Kasumi-1 (cell line): ENCODE measurements around the gene GPAM.
A peak's percentile ranks its signal among the peaks of the same experiment; 100 is the strongest.

Source experiments
- DNase-seq, 2 experiments: peaks; one replicate each; lab custom pipeline; 2025; lab: John Stamatoyannopoulos, UW

The GPAM gene

DNA sequence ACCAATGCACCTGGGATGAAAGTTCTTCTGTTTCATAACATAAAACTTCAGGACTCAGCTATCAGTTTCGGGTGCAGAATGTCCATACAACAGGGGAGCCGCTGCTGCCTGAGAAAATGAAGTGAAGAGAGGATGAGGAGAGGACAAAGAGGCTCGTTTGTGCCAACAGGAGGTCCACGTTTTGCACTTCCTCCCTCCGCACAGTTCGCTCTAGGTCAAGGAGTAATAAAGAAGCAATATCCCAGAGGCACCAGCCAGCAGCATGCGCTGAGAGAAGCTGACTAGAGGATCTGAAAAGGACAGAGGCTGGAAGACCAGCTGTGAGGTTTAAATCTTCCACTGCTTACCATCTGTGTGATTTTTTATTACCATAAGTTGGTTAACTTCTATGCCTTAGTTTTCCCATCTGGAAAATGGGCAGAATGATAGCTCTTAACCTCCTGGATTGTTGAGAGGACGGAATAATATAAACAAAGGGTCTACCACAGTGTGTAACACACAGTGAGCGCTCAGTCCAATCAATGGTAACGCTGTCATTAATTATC, 709 bp downstream of the GPAM start:
- DNase-seq = no peak

DNA sequence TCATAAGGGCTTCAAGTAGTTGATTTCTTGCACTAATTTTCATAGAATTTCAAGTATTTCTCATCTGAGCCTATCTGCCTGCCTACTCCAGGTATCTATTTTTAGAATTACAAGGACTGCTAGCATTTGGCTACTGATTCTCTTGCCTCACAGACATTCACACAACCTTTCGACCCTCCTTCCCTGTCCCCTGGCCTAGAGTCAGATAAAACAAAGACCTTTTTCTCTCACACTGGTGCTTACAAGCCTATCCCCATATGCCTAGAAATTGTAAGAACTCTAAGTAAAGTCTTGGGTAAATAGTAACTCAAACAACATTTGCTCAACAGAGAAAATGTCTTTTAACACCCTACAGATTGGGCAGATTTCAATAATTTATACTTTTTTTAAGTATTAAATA, 6.3 kb downstream of the GPAM start:
- no peak for DNase-seq

DNA sequence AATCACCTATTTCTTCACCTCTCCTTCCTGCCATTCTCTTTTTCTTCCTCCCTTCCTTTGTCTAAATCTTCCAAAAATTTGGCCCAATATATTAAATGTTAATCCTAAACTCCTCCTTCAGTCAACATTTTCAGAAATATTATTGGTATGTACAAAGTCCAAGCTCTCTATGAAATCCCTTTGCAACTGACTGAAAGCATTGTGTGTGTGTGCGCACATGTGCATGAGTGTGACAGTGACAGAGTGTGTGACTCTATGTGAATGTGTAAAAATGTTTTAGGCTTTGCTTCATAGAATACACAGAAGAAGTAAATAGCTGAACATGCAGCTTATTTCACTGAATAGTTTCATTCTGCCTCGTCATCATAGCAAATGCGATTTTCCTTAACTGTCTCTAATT, 7.0 kb downstream of the GPAM start:
- DNase-seq = no peak

DNA sequence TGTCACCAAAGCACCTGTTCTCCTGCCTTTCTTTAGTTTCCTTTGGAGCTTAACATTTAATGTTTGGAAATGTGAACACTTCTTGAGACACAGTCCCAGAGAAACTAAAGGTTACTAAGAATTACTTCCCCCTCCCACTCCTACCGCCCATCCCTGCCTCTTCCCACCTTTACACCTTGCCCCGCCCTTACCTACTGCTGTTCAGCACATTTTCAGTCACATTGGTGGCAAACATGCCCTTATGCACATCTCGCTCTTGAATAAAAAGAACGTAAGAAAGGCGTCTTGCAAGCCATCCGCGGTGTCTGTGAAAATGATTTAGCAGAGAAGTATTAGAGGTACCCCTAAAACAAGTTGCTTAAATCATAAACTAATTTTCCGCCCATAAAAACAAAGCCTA, 8.2 kb downstream of the GPAM start:
- DNase-seq = no peak

DNA sequence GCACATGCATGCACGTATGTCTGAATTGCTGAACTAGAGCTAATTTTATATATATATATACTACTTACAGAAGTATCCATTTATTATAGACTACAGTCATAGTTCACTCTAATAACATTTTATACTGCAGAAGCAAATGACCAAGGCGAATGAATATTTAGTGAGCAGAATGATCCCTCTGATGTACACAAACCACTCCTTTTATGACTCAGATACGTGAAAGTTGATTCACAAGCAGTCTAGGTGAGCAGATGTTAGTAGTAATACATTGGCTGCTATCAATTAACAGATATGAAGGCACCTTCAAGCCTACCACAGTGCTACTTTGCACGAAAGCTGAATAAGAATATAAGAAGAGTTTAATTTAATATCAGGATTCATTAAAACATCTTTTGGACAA, 10.4 kb downstream of the GPAM start:
- no peak for DNase-seq

DNA sequence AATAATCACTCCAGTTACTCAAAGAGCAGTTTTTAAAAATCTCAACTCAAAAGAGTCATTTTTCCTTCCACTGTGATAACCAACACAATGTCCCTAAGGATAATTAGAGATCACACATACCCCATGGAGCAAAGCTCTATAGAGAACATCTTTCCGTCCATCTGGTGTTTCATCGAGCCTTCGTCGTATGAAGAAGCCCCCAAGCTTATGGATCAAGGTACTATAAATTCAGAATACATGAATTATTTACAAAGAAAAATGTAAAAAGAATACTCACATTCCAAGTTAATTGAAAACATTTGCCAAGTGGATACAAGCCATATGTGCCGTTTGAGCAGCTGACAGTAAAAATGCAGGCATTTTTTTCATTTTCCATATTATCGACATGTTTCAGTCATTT, 14.8 kb downstream of the GPAM start:
- no peak for DNase-seq

DNA sequence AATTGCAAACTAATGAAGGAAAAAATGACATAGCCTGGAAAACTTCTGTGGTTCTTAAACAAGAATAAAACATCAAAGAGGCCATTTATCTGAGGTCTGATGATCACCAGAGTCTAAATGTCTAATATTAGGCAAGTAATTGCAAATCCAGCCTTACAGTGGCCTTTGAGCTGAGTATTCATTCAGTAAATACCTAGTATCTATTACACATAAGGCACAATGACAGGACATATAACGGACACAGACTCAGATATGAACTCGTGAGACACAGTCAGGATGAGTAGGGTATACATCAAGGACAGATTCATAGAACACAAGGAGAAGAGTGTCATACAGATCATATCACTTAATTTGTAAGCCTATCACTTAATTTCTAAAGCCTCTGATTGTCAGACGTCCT, 16.8 kb downstream of the GPAM start:
- DNase-seq = no peak

DNA sequence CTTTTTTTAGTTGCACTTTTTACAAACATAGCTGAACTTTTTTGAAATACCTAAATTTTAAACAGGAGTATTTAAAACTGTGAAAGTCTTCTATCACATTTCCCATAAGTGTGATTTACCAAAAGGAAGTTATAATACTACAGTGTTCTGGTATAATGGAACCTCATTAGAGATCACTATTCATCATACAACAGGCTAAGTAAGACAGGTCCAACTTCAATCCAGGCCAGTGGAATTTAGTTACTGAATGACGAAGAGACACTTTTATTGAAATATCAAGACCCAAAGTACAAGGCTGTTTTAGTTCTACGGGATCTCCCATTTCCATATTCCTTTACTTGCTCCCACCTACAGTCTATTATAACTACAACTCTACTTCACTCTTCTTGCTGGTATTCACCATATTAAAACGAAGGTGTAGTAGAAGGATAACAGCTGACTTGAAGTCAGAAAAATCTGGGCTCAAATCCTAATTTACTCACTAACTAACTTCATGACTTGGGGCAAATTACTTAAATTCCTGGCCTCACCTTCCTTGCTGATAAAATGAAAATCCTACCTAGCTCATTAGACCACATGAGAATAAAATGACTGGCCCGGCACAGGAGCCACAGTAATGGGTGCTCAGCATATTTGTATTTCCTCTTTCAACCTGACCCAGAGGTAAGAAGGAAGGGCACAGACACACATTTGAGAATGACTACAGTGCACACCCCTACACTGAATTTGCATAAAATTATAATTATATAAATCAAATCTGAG, 21.6 kb downstream of the GPAM start:
- DNase-seq = no peak

DNA sequence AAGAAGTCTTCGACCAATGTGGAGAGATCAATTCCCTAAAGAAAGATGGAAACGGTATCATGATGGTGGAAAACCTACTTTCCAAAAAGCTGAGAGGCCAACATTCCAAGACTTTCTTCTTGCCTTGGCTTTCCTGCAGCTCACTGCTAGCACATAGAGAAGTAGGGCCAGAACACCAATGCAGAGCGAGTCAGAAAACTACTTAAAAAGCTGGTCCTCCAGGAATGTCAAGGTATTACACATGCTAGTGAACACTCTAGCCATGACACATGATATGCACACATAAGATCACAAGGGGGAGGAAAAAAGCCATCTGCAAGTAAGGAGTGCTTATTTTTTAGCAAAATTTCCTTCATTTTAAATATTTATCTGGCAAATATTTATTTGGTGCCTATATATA, 22.7 kb downstream of the GPAM start:
- DNase-seq = no peak

DNA sequence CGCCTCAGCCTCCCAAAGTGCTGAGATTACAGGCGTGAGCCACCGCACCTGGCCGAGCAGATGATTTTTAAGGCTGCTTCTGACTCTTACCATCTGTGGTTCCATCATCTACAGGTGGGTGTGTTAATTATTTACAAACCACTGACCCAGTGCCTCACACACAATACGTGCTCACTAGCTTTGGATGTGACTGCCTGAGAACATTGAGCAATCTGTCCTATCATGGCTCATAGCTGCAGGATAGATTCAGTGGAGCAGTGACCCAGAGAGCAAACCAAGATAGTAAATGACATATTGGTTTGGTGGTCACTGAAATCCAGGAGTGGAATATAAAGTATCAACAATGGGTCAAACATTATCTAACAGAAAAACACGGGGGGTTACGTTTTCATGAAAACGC, 24.1 kb downstream of the GPAM start:
- no peak for DNase-seq

DNA sequence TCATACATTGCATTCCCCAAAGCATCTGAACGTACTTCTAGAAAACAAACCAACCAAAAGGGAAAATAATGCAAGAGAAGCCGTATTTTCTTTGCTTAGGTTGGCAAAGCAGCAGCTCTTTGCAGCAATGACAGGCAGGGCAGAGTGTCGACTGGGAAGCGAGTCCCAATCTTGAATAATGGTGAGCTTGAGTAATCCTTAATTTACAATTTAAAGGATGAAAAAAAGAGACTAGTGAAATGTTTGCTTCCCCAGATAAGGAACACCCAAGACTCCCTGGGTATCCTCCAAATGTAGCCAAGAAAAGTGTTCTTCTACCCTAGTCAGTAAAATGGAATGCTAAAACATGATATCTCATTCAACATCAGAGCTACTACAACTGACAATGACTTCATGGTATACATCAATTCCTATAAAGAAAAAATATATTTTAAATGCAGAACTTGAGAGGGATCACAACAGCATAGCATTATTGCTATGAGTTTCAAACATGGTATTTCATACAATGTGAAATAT, 32.0 kb downstream of the GPAM start:
- DNase-seq = no peak

DNA sequence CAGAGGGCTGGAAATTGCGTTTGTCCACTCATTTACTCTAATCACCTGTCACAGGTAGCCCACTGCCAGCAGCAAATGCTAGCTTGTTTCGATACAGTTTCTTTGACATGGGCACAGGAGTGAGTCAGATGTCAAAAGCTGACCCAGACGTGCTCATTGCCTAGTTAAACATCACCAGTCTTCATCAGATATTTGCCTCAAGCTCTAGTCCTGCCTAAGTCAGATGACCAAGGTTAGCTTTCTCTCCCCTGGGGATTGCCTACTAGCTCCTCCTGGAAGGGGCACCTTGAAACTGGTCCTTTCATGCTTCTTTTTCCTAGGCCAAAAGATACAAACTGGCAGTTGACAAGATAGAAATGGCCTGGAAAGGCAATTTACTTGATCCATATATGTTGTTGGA, 35.2 kb downstream of the GPAM start:
- DNase-seq = no peak

DNA sequence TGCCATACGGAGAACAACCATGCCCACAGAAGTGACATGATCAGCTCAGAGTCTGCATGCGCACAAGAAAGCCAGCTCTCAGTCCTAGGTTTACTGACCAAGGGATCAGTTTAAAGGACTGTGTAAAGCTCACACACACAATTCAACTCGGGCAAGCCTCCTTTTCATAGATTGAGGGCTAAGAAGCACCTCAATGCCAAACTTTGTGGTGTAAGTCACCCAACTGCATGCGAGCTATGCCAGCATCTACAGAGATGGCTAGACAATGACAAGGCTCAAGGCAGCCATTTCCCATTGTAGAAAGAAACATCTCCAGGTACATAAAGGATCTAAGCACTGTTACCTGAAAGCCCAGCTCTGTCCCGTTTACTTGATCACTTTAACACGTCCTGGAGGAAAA, 36.8 kb downstream of the GPAM start:
- no peak for DNase-seq

DNA sequence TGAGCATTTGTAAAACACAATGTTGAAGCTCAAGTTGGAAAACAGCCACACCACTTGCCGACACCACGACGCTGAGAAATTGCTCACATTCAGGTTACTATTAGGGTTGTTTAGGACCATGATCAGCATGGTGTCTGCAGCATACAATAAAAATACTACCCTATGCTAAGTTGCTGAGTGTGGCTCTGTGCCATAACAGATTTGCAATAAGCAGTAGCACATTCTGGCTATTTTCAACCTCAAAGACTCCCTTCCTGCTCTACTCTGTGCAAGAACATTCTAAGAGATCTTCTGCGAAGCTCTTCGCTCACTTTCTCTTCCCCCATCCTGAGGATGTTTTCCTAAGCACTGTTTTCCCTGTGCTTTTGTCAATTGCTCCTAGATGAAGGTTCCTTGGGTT, 38.3 kb downstream of the GPAM start:
- DNase-seq = no peak

DNA sequence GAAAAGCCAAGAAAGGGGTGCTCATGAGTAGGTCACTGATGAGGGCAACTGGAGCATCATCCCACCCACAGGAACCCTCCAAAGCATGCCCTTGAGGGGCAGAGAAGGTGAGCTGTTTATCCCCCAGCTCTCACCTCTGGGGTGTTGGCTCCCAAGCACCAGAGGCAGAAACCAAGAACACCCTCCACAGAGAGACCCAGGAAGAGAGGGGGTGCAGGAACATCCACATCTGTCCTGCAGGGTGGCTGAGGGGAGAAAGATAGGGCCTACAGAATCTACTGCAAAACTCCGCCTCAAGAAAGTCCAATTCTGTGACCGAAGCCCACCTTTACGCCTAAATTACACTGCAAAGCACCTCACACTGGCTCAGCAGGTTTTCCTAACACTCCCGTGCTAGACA, 40.1 kb downstream of the GPAM start:
- no peak for DNase-seq

DNA sequence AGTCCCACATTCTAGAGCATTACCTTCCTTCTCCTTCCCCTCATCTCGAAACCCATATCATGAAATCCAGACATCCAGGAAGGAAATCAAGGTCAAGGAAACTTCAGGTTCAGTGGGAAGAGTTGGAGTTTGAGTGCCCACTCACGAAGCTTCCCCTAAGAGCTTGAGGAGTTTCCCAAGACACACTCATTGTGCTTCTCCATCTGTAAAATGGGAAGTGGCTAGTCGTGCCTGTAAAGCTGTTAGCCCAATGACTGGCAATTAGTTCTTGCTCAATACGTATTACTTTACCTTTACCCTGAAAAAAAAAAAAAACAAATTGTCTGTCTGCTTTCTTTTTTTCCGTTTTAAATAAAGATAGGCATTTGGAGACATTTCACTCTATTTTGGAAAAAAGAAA, 42.3 kb downstream of the GPAM start:
- DNase-seq = peak in 1 of 2 experiments; percentile 11

DNA sequence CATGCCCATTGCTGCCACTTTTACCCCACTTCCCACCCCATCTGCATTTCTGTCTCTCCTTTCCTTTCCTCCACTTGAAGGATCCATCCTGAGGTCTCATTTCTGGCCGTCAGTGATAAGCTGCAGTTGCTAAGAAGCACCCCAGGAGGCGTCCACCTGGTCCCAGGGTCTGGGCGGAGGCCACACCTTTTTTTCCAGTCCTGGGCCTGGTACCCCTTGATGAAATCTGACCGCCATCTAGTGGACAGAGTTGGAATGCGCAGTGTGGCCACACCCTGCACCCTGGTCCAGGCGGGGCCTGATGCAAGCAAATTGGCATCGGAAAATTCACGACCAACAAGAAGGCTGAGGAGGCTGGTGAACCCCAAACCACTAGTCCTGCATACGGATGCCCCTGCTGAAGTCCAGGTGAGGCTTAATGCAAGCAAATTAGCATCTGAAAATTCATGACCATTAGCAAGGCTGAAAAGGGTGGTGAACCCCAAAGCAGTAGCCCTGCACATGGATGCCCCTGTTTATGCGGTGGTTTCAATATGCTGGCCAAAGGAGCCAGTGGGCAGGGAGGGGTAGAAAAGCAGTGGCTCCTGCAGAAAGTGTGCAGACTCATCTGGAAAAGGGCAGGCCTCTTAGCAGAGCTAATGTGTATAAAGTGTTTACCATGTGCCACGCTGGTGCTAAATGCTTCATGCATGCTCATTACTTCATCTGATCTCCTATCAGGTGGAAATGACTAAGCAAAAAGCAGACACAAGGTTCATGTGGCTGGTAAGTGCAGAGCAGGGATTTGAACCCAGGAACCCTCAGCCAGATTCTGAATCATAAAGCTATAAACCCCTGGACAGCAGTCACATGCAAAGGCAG, 43.2 kb downstream of the GPAM start:
- peak; percentile 78 to 80 for DNase-seq

DNA sequence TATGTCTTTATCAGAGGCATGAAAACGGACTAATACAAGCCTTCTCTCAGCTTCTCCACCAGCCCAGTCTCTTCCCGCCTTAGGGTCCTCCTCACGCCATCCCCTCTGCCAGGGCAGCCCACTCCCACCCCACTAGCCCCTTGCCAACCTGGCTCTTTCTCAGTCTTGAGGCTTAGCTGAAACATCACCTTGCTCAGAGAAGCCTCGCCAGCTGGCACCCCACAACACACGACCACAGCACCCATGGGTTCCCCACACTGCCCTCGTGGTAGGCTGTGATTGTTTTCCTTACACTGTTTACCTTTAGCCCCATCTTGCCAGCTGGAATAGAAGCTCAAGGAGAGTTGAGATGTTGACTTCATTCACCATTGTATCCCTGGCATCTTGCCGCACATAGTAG, 44.4 kb downstream of the GPAM start:
- DNase-seq = no peak

DNA sequence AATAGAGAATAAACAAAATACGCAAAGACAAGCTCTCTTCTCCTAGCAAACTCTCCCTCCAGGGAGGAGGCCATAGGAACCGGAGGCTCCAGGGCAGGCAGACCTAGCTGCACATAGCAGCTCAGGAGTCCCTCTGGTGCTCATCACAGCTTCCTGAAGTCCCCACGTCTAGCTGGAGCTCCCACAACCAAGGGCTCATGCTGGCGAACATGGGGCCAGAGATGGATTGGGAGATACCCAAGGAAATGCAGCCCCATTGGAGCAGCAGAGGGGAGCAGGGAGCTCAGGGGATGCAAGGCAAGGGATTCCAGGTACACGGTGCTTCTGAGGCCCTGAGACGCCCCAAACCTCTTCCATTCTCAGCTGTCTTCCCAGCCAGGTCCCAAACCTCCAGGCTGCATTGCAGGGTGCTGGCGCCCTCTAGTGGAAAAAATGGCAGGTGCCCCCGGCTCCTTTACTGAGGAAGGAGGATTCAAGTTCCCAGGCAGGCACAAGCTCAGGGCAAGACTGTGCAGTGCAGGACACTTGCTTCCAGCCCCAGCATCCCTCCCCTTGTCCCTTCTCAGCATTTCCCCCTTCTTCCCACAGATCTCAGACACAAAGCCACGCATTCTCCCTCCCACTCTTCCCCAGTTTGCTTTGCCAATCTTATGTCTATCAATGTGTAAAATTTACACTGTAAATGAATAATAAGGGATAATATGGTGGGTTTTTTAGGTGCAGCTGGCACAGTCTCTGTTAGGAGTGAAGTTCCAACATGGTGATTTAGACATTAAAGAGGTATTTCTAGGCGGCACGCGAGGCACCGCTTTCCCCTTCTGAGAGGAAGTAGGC, 46.2 kb downstream of the GPAM start:
- DNase-seq = peak; percentile 78 to 86

DNA sequence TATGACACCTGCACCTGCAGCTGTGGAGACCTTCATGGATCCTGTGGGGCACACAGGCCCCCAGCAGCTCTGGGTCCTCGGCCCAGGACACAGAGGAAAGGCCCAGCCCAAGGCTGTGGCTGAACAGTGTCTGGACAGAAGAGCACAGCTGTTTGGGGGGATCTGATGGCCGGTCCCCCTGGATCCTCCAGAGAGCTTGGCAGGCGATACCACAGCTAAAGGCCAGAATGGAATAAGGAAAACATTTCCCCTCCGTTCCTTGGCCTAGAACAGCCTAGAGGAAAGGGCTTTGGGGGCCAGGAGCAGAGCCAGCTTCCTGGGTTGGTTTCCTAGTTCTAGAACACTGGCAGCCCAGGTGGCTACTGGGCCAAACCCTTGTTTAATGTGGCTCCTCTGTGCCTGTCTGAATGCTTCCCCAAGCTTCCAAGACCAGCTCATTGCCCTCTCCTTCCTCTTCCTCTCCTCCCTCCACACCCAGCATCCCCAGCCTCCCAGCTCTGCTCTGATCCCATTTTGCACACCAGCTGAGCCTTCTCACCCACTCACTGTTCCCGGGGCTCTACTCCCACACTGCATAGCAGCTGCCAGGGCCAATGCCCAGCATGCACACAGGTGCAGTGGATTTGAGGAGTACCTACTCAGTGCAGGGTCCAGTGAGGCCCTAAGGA, 46.9 kb downstream of the GPAM start:
- no peak for DNase-seq

DNA sequence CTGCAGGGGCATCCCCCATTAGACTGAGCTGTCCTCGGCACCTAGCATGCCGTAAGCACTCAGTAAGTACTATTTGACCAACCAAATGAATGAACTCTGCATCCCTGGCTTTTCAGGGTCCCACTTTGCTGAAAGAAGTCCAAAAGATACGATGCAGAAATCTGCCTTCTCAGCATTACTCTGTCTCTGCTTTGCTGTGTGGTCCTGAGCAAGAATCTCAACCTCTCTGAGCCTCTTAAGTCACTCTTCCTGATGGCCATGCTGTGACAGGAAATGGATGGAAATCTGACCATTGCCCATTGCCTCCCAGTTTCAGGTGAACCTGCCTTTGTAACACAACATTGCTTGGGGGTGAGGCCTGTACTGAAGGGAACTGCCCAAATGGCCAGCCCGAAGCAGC, 48.0 kb downstream of the GPAM start:
- DNase-seq = no peak

DNA sequence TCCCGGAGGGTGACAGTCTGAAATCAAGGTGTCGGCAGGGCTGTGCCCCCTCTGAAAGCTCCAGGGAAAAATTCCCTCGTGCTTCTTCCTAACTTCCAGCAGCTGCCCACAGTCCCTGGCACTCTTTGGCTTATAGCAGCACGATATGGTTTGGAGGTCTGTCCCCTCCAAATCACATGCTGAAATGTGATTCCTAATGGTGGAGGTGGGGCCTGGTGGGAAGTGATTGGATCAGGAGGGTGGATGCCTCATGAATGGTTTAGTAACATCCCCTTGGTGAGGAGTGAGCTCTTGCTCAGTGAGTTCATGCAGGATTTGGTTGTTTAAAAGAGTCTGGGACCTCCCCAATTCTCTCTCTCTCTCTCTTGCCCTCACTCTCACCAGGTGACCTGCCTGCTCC, 51.1 kb downstream of the GPAM start:
- DNase-seq = no peak
